Measurements from ENCODE around the gene GALNTL6.
A peak's percentile ranks its signal among the peaks of the same experiment; 100 is the strongest.

The GALNTL6 gene

GRCh38 chr4:172202480-172203076 lies 389.4 kb downstream of the GALNTL6 start:
- no peaks in the 10 kb centered on the region for H3K36me3 ChIP-seq (ENCODE audit: low read depth)
- DNase-seq (ENCODE audit: low spot score): no peak
- no peaks in the 10 kb centered on the region for H3K9me3 ChIP-seq (ENCODE audit: severe bottlenecking)
- H3K27me3 ChIP-seq (ENCODE audit: insufficient read depth, poor library complexity, severe bottlenecking): no peaks in the 10 kb centered on the region
- H3K4me1 ChIP-seq (ENCODE audit: insufficient read depth, poor library complexity, severe bottlenecking): no peaks in the 10 kb centered on the region
- no peak overlapping the region for H3K4me3 ChIP-seq (ENCODE audit: severe bottlenecking)
- no peak overlapping the region for H3K27ac ChIP-seq (ENCODE audit: poor library complexity, severe bottlenecking)
- ATAC-seq (ENCODE audit: low read depth): no peak; the same call in 2 of the 3 replicates
- TF ChIP-seq CTCF (IDR thresholded peaks at IDR 0.05; ENCODE audit: poor library complexity, severe bottlenecking): peak; percentile 81

GRCh38 chr4:172207258-172207657 lies 394.1 kb downstream of the GALNTL6 start:
- DNase-seq (ENCODE audit: low spot score) (no peak), ATAC-seq (ENCODE audit: low read depth) (no peak)
- H3K4me1 ChIP-seq (ENCODE audit: insufficient read depth, poor library complexity, severe bottlenecking): no peaks in the 10 kb centered on the region
- no peak overlapping the region for H3K4me3 ChIP-seq (ENCODE audit: severe bottlenecking)
- no peaks in the 10 kb centered on the region for H3K36me3 ChIP-seq (ENCODE audit: low read depth)
- H3K27ac ChIP-seq (ENCODE audit: poor library complexity, severe bottlenecking): no peak overlapping the region
- no peaks in the 10 kb centered on the region for H3K27me3 ChIP-seq (ENCODE audit: insufficient read depth, poor library complexity, severe bottlenecking)
- no peaks in the 10 kb centered on the region for H3K9me3 ChIP-seq (ENCODE audit: severe bottlenecking)
- no peak for TF ChIP-seq CTCF (IDR thresholded peaks at IDR 0.05; ENCODE audit: poor library complexity, severe bottlenecking)

- H3K27ac ChIP-seq (ENCODE audit: poor library complexity, severe bottlenecking): no peak overlapping the region
- H3K36me3 ChIP-seq (ENCODE audit: low read depth): no peaks in the 10 kb centered on the region
- no peaks in the 10 kb centered on the region for H3K4me1 ChIP-seq (ENCODE audit: insufficient read depth, poor library complexity, severe bottlenecking)
- DNase-seq (ENCODE audit: low spot score): no peak
- no peaks in the 10 kb centered on the region for H3K27me3 ChIP-seq (ENCODE audit: insufficient read depth, poor library complexity, severe bottlenecking)
- H3K4me3 ChIP-seq (ENCODE audit: severe bottlenecking): no peak overlapping the region
- H3K9me3 ChIP-seq (ENCODE audit: severe bottlenecking): no peaks in the 10 kb centered on the region
- ATAC-seq (ENCODE audit: low read depth): no peak
- TF ChIP-seq CTCF (IDR thresholded peaks at IDR 0.05; ENCODE audit: poor library complexity, severe bottlenecking): no peak
Measured at GRCh38 chr4:172207886-172208285, 394.7 kb downstream of the GALNTL6 start.

GRCh38 chr4:172220679-172221078 lies 407.5 kb downstream of the GALNTL6 start:
- no peak for ATAC-seq (ENCODE audit: low read depth)
- no peaks in the 10 kb centered on the region for H3K9me3 ChIP-seq (ENCODE audit: severe bottlenecking)

More at GRCh38 chr4:172220679-172221078, 407.5 kb downstream of the GALNTL6 start:
- H3K27me3 ChIP-seq (ENCODE audit: insufficient read depth, poor library complexity, severe bottlenecking): no peaks in the 10 kb centered on the region
- TF ChIP-seq CTCF (IDR thresholded peaks at IDR 0.05; ENCODE audit: poor library complexity, severe bottlenecking): no peak
- H3K27ac ChIP-seq (ENCODE audit: poor library complexity, severe bottlenecking): no peak overlapping the region
- no peaks in the 10 kb centered on the region for H3K4me1 ChIP-seq (ENCODE audit: insufficient read depth, poor library complexity, severe bottlenecking)
- no peaks in the 10 kb centered on the region for H3K36me3 ChIP-seq (ENCODE audit: low read depth)
- no peak for DNase-seq (ENCODE audit: low spot score)
- no peak overlapping the region for H3K4me3 ChIP-seq (ENCODE audit: severe bottlenecking)

All from RWPE2 (cell line).